ENCODE measurements around the gene RTN4IP1.
"Not testable (repeated sequence)": the region's sequence is repeated elsewhere in the genome, so short reads cannot be mapped to it uniquely, and the experiment has no call there.

The RTN4IP1 gene

DNA sequence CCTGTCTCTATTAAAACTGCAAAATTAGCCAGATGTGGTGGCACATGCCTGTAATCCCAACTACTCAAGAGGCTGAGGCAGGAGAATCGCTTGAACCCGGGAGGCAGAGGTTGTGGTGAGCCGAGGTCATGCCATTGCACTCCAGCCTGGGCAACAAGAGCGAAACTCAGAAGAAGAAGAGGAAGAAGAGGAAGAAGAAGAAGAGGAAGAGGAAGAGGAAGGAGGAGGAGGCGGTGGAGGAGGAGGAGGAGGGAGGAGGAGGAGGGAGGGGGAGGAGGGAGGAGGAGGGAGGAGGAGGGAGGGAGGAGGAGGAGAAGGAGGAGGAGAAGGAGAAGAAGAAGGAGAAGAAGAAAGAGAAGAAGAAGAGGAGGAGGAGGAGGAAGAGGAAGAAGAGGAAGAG lies 40.4 kb downstream of the RTN4IP1 start:
- not testable (repeated sequence) for H3K4me1 Mint-ChIP-seq (ENCODE audit: low read depth in 2 of 2); H3K27ac Mint-ChIP-seq; ATAC-seq (replicated peaks); H3K9me3 Mint-ChIP-seq; H3K27me3 Mint-ChIP-seq; H3K4me3 Mint-ChIP-seq; DNase-seq
- peaks cover 10% of the 10 kb centered on the region for H3K36me3 Mint-ChIP-seq (ENCODE audit: insufficient read depth)

DNA sequence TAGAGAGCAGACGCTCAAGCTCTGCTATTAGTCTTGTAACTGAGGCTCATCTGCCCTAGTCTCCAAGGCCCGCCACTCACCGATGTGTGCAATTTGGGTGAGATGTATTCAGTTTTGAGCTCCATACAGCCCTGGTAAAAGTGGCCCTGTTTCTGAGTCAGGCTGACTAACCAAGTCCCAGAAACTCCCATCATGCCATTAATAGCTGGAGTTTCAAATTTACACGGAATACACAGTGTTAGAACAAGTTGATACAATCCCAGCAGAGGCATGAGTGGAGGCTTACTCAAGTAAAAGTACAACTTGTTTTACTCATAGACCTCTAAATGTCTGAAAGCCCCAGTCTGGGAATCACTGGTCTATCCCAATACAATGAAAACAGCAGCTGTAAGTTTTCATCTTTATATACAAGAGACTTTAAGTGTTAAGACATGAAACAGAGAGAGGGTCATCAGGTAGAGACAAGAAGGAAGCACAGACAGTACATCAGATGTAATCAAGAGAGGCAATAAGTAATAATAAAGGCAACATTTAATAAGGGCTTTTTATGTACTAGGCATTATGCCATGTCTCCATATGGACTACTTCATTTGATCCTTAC lies 42.4 kb downstream of the RTN4IP1 start:
- no peaks in the 10 kb centered on the region for H3K9me3 Mint-ChIP-seq
- H3K27ac Mint-ChIP-seq = no peak overlapping the region
- H3K36me3 Mint-ChIP-seq (ENCODE audit: insufficient read depth) = peaks cover 19% of the 10 kb centered on the region
- no peak for ATAC-seq (replicated peaks)
- no peak for DNase-seq
- peaks cover 0 to 3% of the 10 kb centered on the region in 2 donors for H3K4me1 Mint-ChIP-seq (ENCODE audit: low read depth in 2 of 2)
- no peaks in the 10 kb centered on the region for H3K27me3 Mint-ChIP-seq
- H3K4me3 Mint-ChIP-seq = no peak overlapping the region

DNA sequence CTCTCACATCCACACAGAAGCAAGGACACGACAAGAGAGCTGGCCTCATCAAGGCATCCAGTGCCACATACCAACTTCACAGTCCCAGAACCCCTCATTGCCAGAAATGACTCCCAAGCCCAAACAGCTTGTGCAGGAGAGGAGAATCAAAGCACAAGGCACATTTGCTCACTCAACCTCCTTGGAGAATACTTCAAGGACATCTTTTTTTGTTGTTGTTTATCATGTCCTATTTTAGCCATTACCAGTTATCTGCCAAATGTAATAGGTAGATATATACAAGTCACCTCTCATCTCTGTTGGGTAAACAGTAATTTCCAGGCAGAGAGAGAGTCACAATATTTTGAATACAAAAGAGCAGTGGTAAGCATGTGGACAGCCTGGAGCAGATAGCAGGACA lies 47.8 kb downstream of the RTN4IP1 start:
- H3K4me3 Mint-ChIP-seq = no peak overlapping the region

DNA sequence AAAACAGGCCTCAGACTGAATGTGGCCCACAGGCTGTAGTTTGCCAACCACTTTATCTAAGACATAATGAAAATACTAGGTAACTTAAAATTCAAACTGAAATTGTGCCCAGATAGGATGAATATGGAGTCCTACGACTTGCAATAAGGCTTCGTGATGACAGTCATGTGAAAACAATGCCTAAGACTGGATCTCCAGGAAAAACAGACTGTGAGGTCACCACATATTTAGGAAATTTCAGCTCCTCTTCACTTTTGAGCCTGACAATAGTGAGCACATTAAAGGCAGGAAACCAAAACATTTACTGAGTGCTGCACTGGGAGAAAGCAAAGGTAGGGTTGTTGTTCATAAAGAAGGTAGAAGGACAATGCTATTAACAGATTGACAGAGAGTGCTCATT lies 50.0 kb downstream of the RTN4IP1 start:
- DNase-seq = no peak
- Mint-ChIP-seq H3K36me3 (ENCODE audit: insufficient read depth) (peaks cover 16% of the 10 kb centered on the region), H3K9me3 (no peaks in the 10 kb centered on the region), H3K27ac (no peak overlapping the region), H3K4me1 (ENCODE audit: low read depth in 2 of 2) (no peaks in the 10 kb centered on the region), H3K4me3 (no peak overlapping the region), H3K27me3 (no peaks in the 10 kb centered on the region)
- no peak for ATAC-seq (replicated peaks)

More for the DNA sequence above, 47.8 kb downstream of the RTN4IP1 start:
- no peak overlapping the region for H3K27ac Mint-ChIP-seq
- no peaks in the 10 kb centered on the region for H3K27me3 Mint-ChIP-seq
- no peak for DNase-seq
- no peaks in the 10 kb centered on the region for H3K9me3 Mint-ChIP-seq
- peaks cover 20% of the 10 kb centered on the region for H3K36me3 Mint-ChIP-seq (ENCODE audit: insufficient read depth)
- no peaks in the 10 kb centered on the region for H3K4me1 Mint-ChIP-seq (ENCODE audit: low read depth in 2 of 2)
- no peak for ATAC-seq (replicated peaks)

DNA sequence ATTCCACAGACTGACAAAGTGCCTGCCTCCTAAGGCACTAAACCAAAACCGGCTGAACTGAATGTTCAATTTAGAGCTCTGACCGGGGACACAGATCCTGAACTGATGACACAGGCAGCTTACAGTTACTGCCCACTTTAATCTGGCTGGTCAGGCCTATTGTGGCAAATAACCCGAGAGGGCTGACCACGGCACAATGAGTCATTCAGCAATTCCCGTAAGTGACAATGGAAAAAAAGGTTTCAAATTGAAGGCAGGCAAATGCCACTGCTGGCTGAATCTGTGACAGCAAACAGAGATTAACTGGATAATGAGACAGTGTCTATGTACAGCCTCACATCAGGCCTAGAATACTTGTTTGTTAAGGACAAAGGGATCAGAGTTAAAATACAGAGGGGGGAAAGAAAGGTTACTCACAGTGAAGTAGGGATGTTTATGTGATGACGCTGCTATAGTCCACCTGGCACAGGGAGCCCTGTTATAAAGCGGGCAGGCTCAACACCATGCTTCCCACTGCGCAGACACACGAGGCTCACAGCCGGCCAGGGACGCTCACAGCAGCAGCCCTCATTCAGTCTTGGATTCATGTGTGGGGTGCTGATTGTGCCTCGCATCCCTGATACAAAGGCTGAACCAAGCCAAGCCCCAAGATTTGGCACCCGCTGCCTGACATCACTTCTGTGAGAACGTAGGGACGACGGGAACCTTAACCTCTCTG lies 54.4 kb downstream of the RTN4IP1 start:
- H3K4me3 Mint-ChIP-seq = no peak overlapping the region
- no peak for DNase-seq
- no peak for ATAC-seq (replicated peaks)
- no peak overlapping the region for H3K27ac Mint-ChIP-seq
- H3K36me3 Mint-ChIP-seq (ENCODE audit: insufficient read depth) = peaks cover 14% of the 10 kb centered on the region
- no peaks in the 10 kb centered on the region for H3K9me3 Mint-ChIP-seq
- no peaks in the 10 kb centered on the region for H3K27me3 Mint-ChIP-seq
- peaks cover 0 to 4% of the 10 kb centered on the region in 2 donors for H3K4me1 Mint-ChIP-seq (ENCODE audit: low read depth in 2 of 2)

DNA sequence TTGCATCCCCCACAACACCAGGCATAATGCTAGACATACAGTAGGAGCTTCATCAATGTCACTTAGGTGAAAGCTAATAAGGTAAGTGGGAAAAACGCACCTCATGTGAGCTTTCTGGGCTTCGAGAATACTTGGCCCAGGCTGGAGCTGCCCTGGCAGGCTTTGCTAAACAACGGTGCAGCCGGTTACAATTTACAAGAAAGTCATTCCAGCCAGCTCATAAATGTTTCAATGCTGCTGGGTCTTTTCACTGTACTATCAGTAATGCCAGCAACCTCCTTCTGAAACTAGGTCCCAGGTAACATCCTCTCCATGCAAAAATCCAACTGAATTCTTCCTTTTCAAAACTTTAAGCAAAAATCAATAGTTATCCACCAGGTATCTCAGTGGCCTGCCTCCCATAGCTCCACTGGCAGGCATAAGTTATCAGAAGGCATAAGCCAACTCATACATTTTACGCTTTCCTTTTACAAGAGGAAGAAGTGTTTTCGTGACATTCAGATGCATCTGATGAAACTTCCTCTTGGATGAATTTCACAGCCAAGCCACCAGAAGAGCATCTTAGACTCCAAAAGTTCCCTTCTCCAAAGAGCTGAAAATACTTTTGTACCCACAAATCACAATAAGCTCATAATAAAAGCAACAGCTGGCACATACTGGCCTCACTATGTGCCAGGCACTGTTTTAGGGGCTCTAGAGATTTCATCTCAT lies 56.3 kb downstream of the RTN4IP1 start:
- Mint-ChIP-seq H3K27me3 (no peaks in the 10 kb centered on the region), H3K27ac (peak overlapping the region in 1 of 2 donors; percentile 50), H3K4me3 (no peak overlapping the region), H3K4me1 (ENCODE audit: low read depth in 2 of 2) (peaks cover 0 to 5% of the 10 kb centered on the region in 2 donors), H3K9me3 (no peaks in the 10 kb centered on the region), H3K36me3 (ENCODE audit: insufficient read depth) (peaks cover 24% of the 10 kb centered on the region)
- no peak for DNase-seq
- no peak for ATAC-seq (replicated peaks)

DNA sequence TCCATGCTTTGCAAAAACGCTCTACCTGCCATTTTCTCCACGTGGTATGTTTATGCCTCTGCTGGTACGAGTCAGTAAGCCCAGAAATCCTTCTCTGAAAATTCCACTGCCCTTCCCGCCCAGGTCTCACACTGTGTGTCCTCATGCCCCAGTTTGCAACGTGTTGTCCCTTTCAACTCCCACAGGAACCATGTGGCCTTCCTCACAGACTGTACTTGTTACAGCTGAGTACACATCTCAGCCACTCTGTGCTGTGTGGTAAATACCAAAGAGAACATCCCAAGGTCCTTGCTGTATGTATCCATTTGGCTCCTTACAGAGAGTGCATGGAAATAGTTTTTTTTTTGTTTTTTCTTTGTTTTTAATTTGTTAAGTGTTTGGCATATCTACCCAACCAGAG lies 56.9 kb downstream of the RTN4IP1 start:
- Mint-ChIP-seq H3K9me3 (no peaks in the 10 kb centered on the region), H3K27ac (peak overlapping the region; percentile 25 to 50), H3K27me3 (no peaks in the 10 kb centered on the region), H3K4me3 (no peak overlapping the region), H3K36me3 (ENCODE audit: insufficient read depth) (peaks cover 29% of the 10 kb centered on the region), H3K4me1 (ENCODE audit: low read depth in 2 of 2) (peaks cover 0 to 9% of the 10 kb centered on the region in 2 donors)
- ATAC-seq (replicated peaks) = no peak
- DNase-seq = no peak

DNA sequence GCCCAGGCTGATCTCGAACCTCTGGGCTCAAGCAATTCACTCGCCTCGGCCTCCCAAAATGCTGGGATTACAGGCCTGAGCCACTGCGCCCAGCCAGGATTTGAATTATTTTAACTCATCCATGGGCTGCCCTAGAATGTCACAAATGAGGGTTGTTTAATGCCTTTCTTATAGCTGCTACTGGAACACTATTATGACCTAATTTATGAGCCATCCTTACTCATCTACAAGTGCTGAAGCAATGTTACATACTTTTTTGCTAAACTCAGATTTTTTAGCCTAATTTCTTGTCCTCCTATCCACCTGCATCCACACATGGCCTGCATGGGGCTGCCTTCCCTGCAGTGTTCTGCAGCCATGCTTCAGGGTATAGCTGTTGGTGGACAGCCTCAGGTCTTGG lies 59.9 kb downstream of the RTN4IP1 start:
- Mint-ChIP-seq H3K27ac (peak overlapping the region in 1 of 2 donors; percentile 75), H3K4me1 (ENCODE audit: low read depth in 2 of 2) (peaks cover 0 to 9% of the 10 kb centered on the region in 2 donors), H3K27me3 (no peaks in the 10 kb centered on the region), H3K36me3 (ENCODE audit: insufficient read depth) (peaks cover 50% of the 10 kb centered on the region), H3K4me3 (no peak overlapping the region), H3K9me3 (no peaks in the 10 kb centered on the region)
- no peak for ATAC-seq (replicated peaks)
- no peak for DNase-seq

DNA sequence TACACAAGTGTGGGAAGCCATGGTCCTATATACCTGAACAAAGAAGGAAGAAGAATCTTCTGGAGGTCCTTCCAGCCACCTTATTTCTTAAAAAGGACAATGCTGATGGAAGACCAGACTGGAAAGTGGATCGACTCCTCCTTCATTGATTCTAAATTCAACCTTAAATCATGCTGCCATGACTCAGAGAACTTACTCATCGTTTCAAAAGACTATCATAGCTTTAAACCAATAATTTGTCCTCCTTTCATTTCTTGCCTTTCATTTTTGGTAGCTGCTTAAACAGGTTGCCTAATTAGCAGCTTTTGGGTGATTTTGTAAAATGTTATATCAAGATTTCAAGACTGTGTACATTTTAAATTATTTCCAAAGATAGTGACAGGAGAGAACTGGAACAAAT lies 60.8 kb downstream of the RTN4IP1 start:
- no peaks in the 10 kb centered on the region for H3K27me3 Mint-ChIP-seq
- H3K36me3 Mint-ChIP-seq (ENCODE audit: insufficient read depth) = peaks cover 59% of the 10 kb centered on the region
- H3K27ac Mint-ChIP-seq = peak overlapping the region; percentile 31 to 52
- no peak for DNase-seq
- no peak for ATAC-seq (replicated peaks)
- H3K4me1 Mint-ChIP-seq (ENCODE audit: low read depth in 2 of 2) = peaks cover 0 to 9% of the 10 kb centered on the region in 2 donors
- H3K9me3 Mint-ChIP-seq = no peaks in the 10 kb centered on the region
- no peak overlapping the region for H3K4me3 Mint-ChIP-seq

DNA sequence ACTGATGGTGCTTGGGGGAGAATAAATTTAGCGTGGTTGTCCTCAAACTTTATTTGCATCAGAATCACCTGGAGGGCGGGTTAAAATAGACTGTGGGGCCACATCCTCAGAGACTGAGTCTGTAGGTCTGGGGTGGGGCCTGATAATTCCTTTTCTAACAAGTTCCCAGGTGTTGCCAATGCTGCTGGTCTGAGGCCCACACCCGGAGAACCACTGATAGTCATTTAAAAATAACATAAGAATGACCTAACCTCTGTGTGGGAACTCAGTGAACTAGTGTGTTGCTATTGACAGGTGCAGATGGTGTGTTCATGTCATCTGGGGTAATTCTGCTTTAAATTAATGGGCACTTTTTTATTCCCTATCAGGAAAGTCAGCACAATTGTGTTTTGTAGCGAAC lies 64.8 kb downstream of the RTN4IP1 start:
- Mint-ChIP-seq H3K4me1 (ENCODE audit: low read depth in 2 of 2) (peaks cover 0 to 4% of the 10 kb centered on the region in 2 donors), H3K4me3 (no peak overlapping the region), H3K36me3 (ENCODE audit: insufficient read depth) (peaks cover 83% of the 10 kb centered on the region), H3K27ac (peak overlapping the region; percentile 65 to 82), H3K27me3 (no peaks in the 10 kb centered on the region), H3K9me3 (no peaks in the 10 kb centered on the region)
- no peak for ATAC-seq (replicated peaks)
- no peak for DNase-seq

DNA sequence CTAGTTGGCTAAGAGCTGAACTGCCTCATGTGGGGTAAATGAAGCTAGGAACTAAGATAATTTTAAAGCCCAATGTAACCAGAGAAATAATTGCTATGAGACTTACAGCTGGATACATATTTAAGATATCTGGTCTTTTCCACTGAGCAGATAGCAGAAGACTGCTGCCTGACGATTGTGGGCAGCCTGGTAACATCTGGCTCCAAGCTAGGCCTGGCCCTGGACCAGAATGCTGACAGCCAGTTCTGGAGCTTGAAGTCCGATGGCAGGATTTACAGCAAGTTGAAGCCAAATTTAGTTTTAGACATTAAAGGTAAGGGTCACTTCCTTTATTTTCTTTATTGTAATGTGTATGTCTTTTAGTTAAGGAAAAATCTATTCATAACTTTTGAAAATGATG lies 65.7 kb downstream of the RTN4IP1 start:
- Mint-ChIP-seq H3K27ac (peak overlapping the region; percentile 65 to 82), H3K9me3 (no peaks in the 10 kb centered on the region), H3K36me3 (ENCODE audit: insufficient read depth) (peaks cover 88% of the 10 kb centered on the region), H3K4me1 (ENCODE audit: low read depth in 2 of 2) (peaks cover 0 to 4% of the 10 kb centered on the region in 2 donors), H3K27me3 (no peaks in the 10 kb centered on the region), H3K4me3 (no peak overlapping the region)
- DNase-seq (no peak), ATAC-seq (replicated peaks) (no peak)

DNA sequence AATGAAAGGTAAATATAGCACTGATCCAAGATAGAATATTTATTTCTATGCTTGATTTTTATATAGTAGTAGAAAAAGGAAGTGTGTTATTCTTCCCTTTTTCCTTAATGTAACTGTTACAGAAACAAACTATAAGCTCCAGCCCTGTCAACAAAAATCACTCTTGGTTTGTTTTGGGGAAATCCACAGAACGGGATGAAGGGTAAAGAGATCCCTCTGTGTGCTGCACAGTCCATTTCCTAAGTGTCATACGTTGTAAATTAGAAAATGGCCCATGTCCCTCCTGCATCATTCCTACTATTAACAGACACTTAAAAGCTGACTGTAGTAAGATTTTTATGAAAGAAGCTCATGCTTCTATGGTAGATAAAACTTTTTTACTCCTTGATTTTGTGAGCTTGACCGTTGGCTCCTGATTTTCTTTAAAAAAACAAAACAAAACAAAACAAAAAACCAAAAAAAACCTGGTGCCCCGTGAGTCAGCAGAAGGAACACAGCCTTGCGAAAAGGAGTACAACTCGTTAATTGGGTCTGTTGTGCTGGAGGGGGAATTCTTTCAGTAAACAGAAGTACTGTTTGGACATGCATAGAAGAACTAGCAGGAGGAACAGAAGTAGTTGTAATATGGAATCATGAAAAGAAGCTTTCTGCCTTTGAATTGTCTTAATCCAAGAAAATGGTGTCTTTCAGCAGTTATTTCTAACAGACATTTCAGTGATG lies 67.5 kb downstream of the RTN4IP1 start:
- Mint-ChIP-seq H3K36me3 (ENCODE audit: insufficient read depth) (peaks cover 93% of the 10 kb centered on the region), H3K4me3 (no peak overlapping the region), H3K4me1 (ENCODE audit: low read depth in 2 of 2) (no peaks in the 10 kb centered on the region), H3K27ac (peak overlapping the region; percentile 20 to 39), H3K9me3 (no peaks in the 10 kb centered on the region), H3K27me3 (no peaks in the 10 kb centered on the region)
- DNase-seq (no peak), ATAC-seq (replicated peaks) (no peak)

DNA sequence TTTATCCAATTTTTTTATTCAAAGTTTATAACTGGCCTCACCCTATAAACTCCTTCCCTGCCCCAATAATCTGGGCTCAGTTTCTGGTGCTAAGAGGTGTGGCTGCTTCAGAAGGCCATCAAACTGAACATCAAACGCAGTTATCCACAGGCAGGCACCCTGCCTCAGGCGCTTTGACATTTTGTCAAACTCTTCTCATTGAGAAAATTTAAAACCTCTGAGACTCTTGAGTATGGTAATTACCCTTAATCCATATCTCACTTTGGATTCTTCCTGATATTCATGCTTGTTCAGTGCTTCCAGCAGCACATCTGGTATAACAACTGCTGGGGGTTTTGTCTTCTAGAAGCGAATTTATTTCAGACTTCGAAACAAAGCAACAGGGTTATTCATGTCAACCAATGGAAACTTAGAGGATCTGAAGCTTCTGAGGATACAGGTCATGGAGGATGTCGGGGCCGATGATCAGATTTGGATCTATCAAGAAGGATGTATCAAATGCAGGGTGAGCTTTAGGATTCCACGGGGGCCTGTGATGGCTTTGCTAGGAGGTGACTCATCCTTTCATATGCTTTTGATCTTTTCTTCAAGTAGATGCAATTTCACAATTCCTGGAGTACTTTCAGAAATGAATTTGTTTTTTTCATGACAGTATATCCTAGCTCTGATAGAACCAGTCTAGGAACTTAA lies 68.2 kb downstream of the RTN4IP1 start:
- peaks cover 0 to 6% of the 10 kb centered on the region in 2 donors for H3K4me1 Mint-ChIP-seq (ENCODE audit: low read depth in 2 of 2)
- DNase-seq (no peak), ATAC-seq (replicated peaks) (no peak)
- H3K4me3 Mint-ChIP-seq = no peak overlapping the region
- H3K9me3 Mint-ChIP-seq = no peaks in the 10 kb centered on the region
- peaks cover 91% of the 10 kb centered on the region for H3K36me3 Mint-ChIP-seq (ENCODE audit: insufficient read depth)
- no peaks in the 10 kb centered on the region for H3K27me3 Mint-ChIP-seq
- H3K27ac Mint-ChIP-seq = peak overlapping the region; percentile 20 to 39

All from effector memory CD8-positive, alpha-beta T cell (primary cell).